K562 (cell line): ENCODE results near the gene ERCC6. TPM values are rescaled to one million over a fixed set of nuclear protein-coding genes. Genes with fewer than 3 reads are reported as not detected.

ENCODE experiments used
- ATAC-seq: fragments of 200-7000 bp; cut with Tn5 transposase; 3 replicates; pipeline ENCODE4 v1.9.1; 2020; ENCODE audit warnings: moderate library complexity
- BruUV-seq: library from RNA; stranded (reverse); fragments of 400-500 nt; replicated peaks from 2 replicates; lab custom pipeline; 2021; lab: Mats Ljungman, UMichigan
- CTCF ChIA-PET: fragments of 300-600 bp; formaldehyde crosslinking; extraction: SDS; loops from one replicate; lab custom pipeline; 2021; ENCODE audit warnings: low intra/inter-chr PET ratio; lab: Yijun Ruan, JAX
- POLR2A ChIA-PET: fragments of 300-600, 350-650 bp; sonication (Branson Sonifier 250); formaldehyde crosslinking; extraction: SDS; loops from one replicate; lab custom pipeline; 2021; ENCODE audit warnings: antibody characterized with exemption, inconsistent platforms; lab: Yijun Ruan, JAX
- DNase-seq, 4 experiments: peaks; one replicate each; pipeline versions ENCODE4 v3.0.0 to v3.0.0-alpha.2; 2011 to 2018; ENCODE audit warnings: low spot score in 3 of 4, mixed read lengths in 3 of 4; ENCODE audit errors: extremely low read depth in 1 of 4
- FAIRE-seq: peaks from 2 replicates; lab custom pipeline; 2011; peaks lifted over from hg19 to GRCh38; lab: Jason Lieb, UNC
- H2AFZ ChIP-seq: 2 replicates; pipeline ENCODE4 v1.6.0; 2011; ENCODE audit warnings: low read depth, low read length, control low read depth, inconsistent platforms
- H3K27ac ChIP-seq: fragments of 200-600 bp; 3 replicates; pipeline ENCODE4 v1.8.0; 2011; ENCODE audit warnings: low read depth, mild to moderate bottlenecking, control low read depth, inconsistent platforms, low read length, moderate library complexity, mixed read lengths; ENCODE audit errors: extremely low read depth
- H3K27me3 ChIP-seq, 2 experiments: fragments of 300-600 bp in 1 of 2; 2 replicates in 1 of 2; 3 replicates in 1 of 2; pipeline versions ENCODE4 v1.6.0 to v1.8.0; 2011; ENCODE audit warnings: inconsistent platforms in 2 of 2, low read length in 2 of 2, mild to moderate bottlenecking in 1 of 2, mixed read lengths in 1 of 2, moderate library complexity in 1 of 2; ENCODE audit not compliant: control insufficient read depth in 2 of 2, insufficient read depth in 2 of 2
- H3K36me3 ChIP-seq: fragments of 300-600 bp; 3 replicates; pipeline ENCODE4 v1.8.0; 2011; ENCODE audit warnings: mild to moderate bottlenecking, low read length, inconsistent platforms; ENCODE audit not compliant: control insufficient read depth, insufficient read depth
- H3K4me1 ChIP-seq, 2 experiments: fragments of 200-600 bp in 1 of 2; replicated peaks in 1 of 2; 2 replicates in 1 of 2; 3 replicates in 1 of 2; pipeline versions ENCODE4 v1.5.1 to v1.8.0; 2011; ENCODE audit warnings: inconsistent platforms in 2 of 2, low read length in 2 of 2, mild to moderate bottlenecking in 1 of 2, mixed read lengths in 1 of 2, moderate library complexity in 1 of 2; ENCODE audit not compliant: control insufficient read depth in 2 of 2, insufficient read depth in 2 of 2
- H3K4me2 ChIP-seq: 2 replicates; pipeline ENCODE4 v1.6.1; 2011; ENCODE audit warnings: low read length, control low read depth, inconsistent platforms, mixed read lengths; ENCODE audit not compliant: insufficient read depth
- H3K4me3 ChIP-seq: fragments of 200-600 bp; sonication (generic), shearing (Covaris generic); 2 replicates; pipeline ENCODE4 v1.5.1; 2016; ENCODE audit warnings: control low read depth, inconsistent platforms
- H3K79me2 ChIP-seq: fragments of 200-600 bp; 3 replicates; pipeline ENCODE4 v1.8.0; 2011; ENCODE audit warnings: low read length, inconsistent platforms; ENCODE audit not compliant: control insufficient read depth, insufficient read depth
- H3K9ac ChIP-seq, 2 experiments: 2 replicates each; pipeline versions ENCODE4 v1.6.0 to v1.6.1; 2011; ENCODE audit warnings: low read depth in 2 of 2, low read length in 2 of 2, control low read depth in 1 of 2, inconsistent platforms in 1 of 2, mild to moderate bottlenecking in 1 of 2, mixed read lengths in 1 of 2; ENCODE audit not compliant: insufficient read depth in 1 of 2
- H3K9me1 ChIP-seq: one replicate; pipeline ENCODE4 v1.6.0; 2011; ENCODE audit warnings: inconsistent platforms, mild to moderate bottlenecking, low read length, moderate library complexity; ENCODE audit not compliant: control insufficient read depth, insufficient read depth
- H3K9me3 ChIP-seq: replicated peaks from 2 replicates; pipeline ENCODE4 v1.5.1; 2011; ENCODE audit warnings: low read depth, low read length, inconsistent platforms; ENCODE audit not compliant: control insufficient read depth, insufficient read depth
- H4K20me1 ChIP-seq: replicated peaks from 2 replicates; pipeline ENCODE4 v1.6.1; 2011; ENCODE audit warnings: low read length, inconsistent platforms, mixed read lengths; ENCODE audit not compliant: control insufficient read depth, insufficient read depth
- BDP1 ChIP-seq: IDR thresholded peaks from 3 replicates; pipeline ENCODE4 v1.6.1; 2011; ENCODE audit not compliant: insufficient read length, insufficient read depth
- EHMT2 ChIP-seq: fragments of 450-650 bp; IDR thresholded peaks from 2 replicates; pipeline ENCODE4 v1.6.1; 2018; ENCODE audit warnings: antibody characterized with exemption
- FOXP4 ChIP-seq: sonication (generic); formaldehyde crosslinking; IDR thresholded peaks from 2 replicates; pipeline ENCODE4 v1.8.0; 2022; ENCODE audit warnings: mild to moderate bottlenecking, missing genetic modification reagents, borderline replicate concordance
- HBP1 ChIP-seq: fragments of 450-650 bp; formaldehyde crosslinking; IDR thresholded peaks from 2 replicates; pipeline ENCODE4 v1.4.0; 2022; ENCODE audit warnings: missing genetic modification characterization
- NR1H2 ChIP-seq: sonication (generic); formaldehyde crosslinking; IDR thresholded peaks from 2 replicates; pipeline ENCODE4 v1.4.0; 2020; ENCODE audit warnings: mild to moderate bottlenecking, missing genetic modification reagents
- POLR2AphosphoS2 ChIP-seq: IDR thresholded peaks from 2 replicates; pipeline ENCODE4 v1.6.1; 2012; ENCODE audit warnings: low read length, improper control_type of control experiment
- SETDB1 ChIP-seq: IDR thresholded peaks from one replicate; pipeline ENCODE4 v1.6.1; 2012; ENCODE audit warnings: low read length, control low read depth, inconsistent platforms
- STAG1 ChIP-seq: sonication (generic); formaldehyde crosslinking; IDR thresholded peaks from 2 replicates; pipeline ENCODE4 v1.5.0; 2020; ENCODE audit warnings: missing genetic modification reagents, borderline replicate concordance
- USF2 ChIP-seq: sonication (generic); formaldehyde crosslinking; IDR thresholded peaks from 2 replicates; pipeline ENCODE4 v1.5.0; 2020; ENCODE audit warnings: missing genetic modification reagents
- ZNF609 ChIP-seq: sonication (generic); formaldehyde crosslinking; IDR thresholded peaks from 2 replicates; pipeline ENCODE4 v1.8.1; 2023; ENCODE audit warnings: missing genetic modification reagents, mild to moderate bottlenecking, borderline replicate concordance
- WGBS: fragments of 100-300 bp; shearing (Covaris generic); methylation state at CpG from one replicate; pipeline ENCODE4 v1.1.6; 2016; ENCODE audit warnings: low coverage, mixed read lengths; ENCODE audit not compliant: insufficient coverage; ENCODE audit errors: missing lambda C conversion rate; 5-methylcytosine and 5-hydroxymethylcytosine counted together
- in situ Hi-C: fragments of 300-500 bp; cut with MboI; formaldehyde crosslinking; loops from 4 replicates; pipeline ENCODE4 v1.15.0; 2018; ENCODE audit warnings: inconsistent platforms, mixed read lengths
- intact Hi-C: fragments of 100-400 bp; cut with micrococcal nuclease; formaldehyde crosslinking; loops from 2 replicates; pipeline ENCODE4 v1.14.2; 2022
- polyA plus RNA-seq, 8 experiments: library from polyadenylated mRNA; depleted of rRNA in 4 of 8; stranded (reverse) in 5 of 8; unstranded in 3 of 8; fragments of >200 nt; fragmentation: Nextera tagmentation in 2 of 8; fragmentation: Illumina TruSeq in 1 of 8; extraction: Ambion mirVana in 2 of 8; extraction: Trizol in 1 of 8; gene quantifications; 2 replicates each; pipeline versions ENCODE4 v1.2.1 to v1.2.3, GENCODE V29; 2011 to 2014; ENCODE audit warnings: inconsistent platforms in 1 of 8, missing spikeins in 1 of 8
- total RNA-seq, 7 experiments: library from RNA; depleted of rRNA in 6 of 7; stranded (reverse); fragments of >200 nt in 6 of 7; fragmentation: Illumina TruSeq in 2 of 7; extraction: Trizol in 2 of 7; gene quantifications; 2 replicates each; pipeline versions ENCODE4 v1.2.1 to v1.2.3, GENCODE V29; 2011 to 2021; ENCODE audit warnings: low replicate concordance in 1 of 7

Gene ERCC6
- total and polyA plus RNA-seq, 9 of the 15 experiments (the other 6 are each of a cell fraction or from before 2014, with no cell fraction given) = 7.8 to 17.7 (median 11.8) TPM

GRCh38 chr10:49539320-49539885 is 482 bp upstream of the ERCC6 start:
- Histone ChIP-seq H3K9me1 (no peaks in the 10 kb centered on the region), H3K4me2 (peak overlapping the region; percentile 97), H4K20me1 (no peaks in the 10 kb centered on the region), H3K4me3 (peak overlapping the region; percentile 55), H3K4me1 (peaks cover 20 to 27% of the 10 kb centered on the region in 2 experiments; a peak in 4 of 5 replicates), H3K36me3 (peaks cover 7% of the 10 kb centered on the region; the same call in 2 of the 3 replicates), H3K9ac (peak overlapping the region; percentile 58 to 90), H3K9me3 (peaks cover 6% of the 10 kb centered on the region; the same call in 1 of the 2 replicates), H2AFZ (peak overlapping the region; percentile 97), H3K27ac (peak overlapping the region; percentile 40; the same call in 1 of the 3 replicates), H3K79me2 (peaks cover 28% of the 10 kb centered on the region), H3K27me3 (no peaks in the 10 kb centered on the region)
- 2% methylated on average over 26 of the region's 26 CpGs for WGBS
- intact Hi-C loops (no loop called here), in situ Hi-C loops (no loop called here)
- peak; percentile 68 for ATAC-seq
- BruUV-seq = TSS peak; percentile 76
- FAIRE-seq = no peak
- DNase-seq = peak; percentile 62 to 71 (median 64)
- ChIA-PET POLR2A (interaction anchor here (0.5 to 2.7 kb wide), 10 partner anchors 10 to 559 kb away, joined by 3 to 8 read pairs (median 4); no protein-coding TSS in a partner anchor), CTCF (no interaction called here)
- TF ChIP-seq POLR2AphosphoS2 = no peak
- TF ChIP-seq STAG1 (CRISPR knock-in tag) = 0 out of 2 replicates have a peak, but pooled peaks have one; percentile 30
- no peak for TF ChIP-seq USF2 (CRISPR knock-in tag)
- no peak for TF ChIP-seq BDP1
- no peak for TF ChIP-seq NR1H2 (CRISPR knock-in tag)
- no peak for TF ChIP-seq HBP1 (CRISPR knock-in tag)
- TF ChIP-seq ZNF609 (CRISPR knock-in tag) = 0 out of 2 replicates have a peak, but pooled peaks have one; percentile 22
- no peak for TF ChIP-seq EHMT2
- TF ChIP-seq SETDB1 = no peak
- TF ChIP-seq FOXP4 (CRISPR knock-in tag) = no peak
